HepG2 (cell line): Measurements from ENCODE around the gene KCNQ5. TPM values are rescaled to one million over a fixed set of nuclear protein-coding genes. Genes with fewer than 3 reads are reported as not detected.

Experiments
- ATAC-seq: fragments of 200-7000 bp; cut with Tn5 transposase; 3 replicates; pipeline ENCODE4 v1.9.1; 2020; ENCODE audit warnings: mild to moderate bottlenecking, moderate library complexity
- BruUV-seq: library from RNA; stranded (reverse); fragments of 400-500 nt; replicated peaks from 2 replicates; lab custom pipeline; 2021; lab: Mats Ljungman, UMichigan
- CTCF ChIA-PET: fragments of 300-600 bp; formaldehyde crosslinking; extraction: SDS; loops from one replicate; lab custom pipeline; 2021; ENCODE audit warnings: low total read pairs, inconsistent platforms, low intra/inter-chr PET ratio; lab: Yijun Ruan, JAX
- POLR2A ChIA-PET: fragments of 350-600 bp; sonication (Branson Sonifier 250); formaldehyde crosslinking; loops from one replicate; lab custom pipeline; 2020; ENCODE audit warnings: antibody characterized with exemption, inconsistent platforms; lab: Yijun Ruan, JAX
- DNase-seq: peaks from one replicate; pipeline ENCODE4 v3.0.0-alpha.2; 2015; ENCODE audit warnings: low spot score
- FAIRE-seq: peaks from 3 replicates; lab custom pipeline; 2011; peaks lifted over from hg19 to GRCh38; lab: Jason Lieb, UNC
- H2AFZ ChIP-seq: one replicate; pipeline ENCODE4 v1.6.1; 2011; ENCODE audit warnings: low read length, inconsistent platforms
- H3K27ac ChIP-seq: fragments of 300-600 bp; 3 replicates; pipeline ENCODE4 v1.8.0; 2011; ENCODE audit warnings: mixed run types, mild to moderate bottlenecking, mixed read lengths, low read length, inconsistent platforms; ENCODE audit not compliant: insufficient read depth; ENCODE audit errors: extremely low read length
- H3K27me3 ChIP-seq, 2 experiments: fragments of 200-600 bp in 1 of 2; 2 replicates in 1 of 2; 3 replicates in 1 of 2; pipeline versions ENCODE4 v1.6.0 to v1.8.0; 2011; ENCODE audit warnings: low read length in 2 of 2, mild to moderate bottlenecking in 2 of 2, moderate library complexity in 2 of 2, inconsistent platforms in 1 of 2; ENCODE audit not compliant: insufficient read depth in 2 of 2, control insufficient read depth in 1 of 2
- H3K36me3 ChIP-seq, 2 experiments: fragments of 200-600 bp in 1 of 2; replicated peaks in 1 of 2; 2 replicates in 1 of 2; 3 replicates in 1 of 2; pipeline versions ENCODE4 v1.5.1 to v1.8.0; 2011; ENCODE audit warnings: low read length in 2 of 2, inconsistent platforms in 1 of 2; ENCODE audit not compliant: insufficient read depth in 2 of 2, control insufficient read depth in 1 of 2
- H3K4me1 ChIP-seq: 2 replicates; pipeline ENCODE4 v1.5.1; 2012; ENCODE audit warnings: low read length, inconsistent platforms; ENCODE audit not compliant: insufficient read depth
- H3K4me2 ChIP-seq: 2 replicates; pipeline ENCODE4 v1.6.0; 2011; ENCODE audit warnings: low read depth, low read length, inconsistent platforms
- H3K4me3 ChIP-seq, 3 experiments: fragments of 200-600 bp in 1 of 3; sonication (generic), shearing (Covaris generic) in 1 of 3; replicated peaks in 1 of 3; 2 replicates each; pipeline ENCODE4 v1.5.1; 2011 to 2016; ENCODE audit warnings: low read length in 3 of 3, inconsistent platforms in 2 of 3, low read depth in 2 of 3, mild to moderate bottlenecking in 2 of 3, control low read depth in 1 of 3, mixed read lengths in 1 of 3; ENCODE audit not compliant: insufficient read depth in 1 of 3
- H3K79me2 ChIP-seq: one replicate; pipeline ENCODE4 v1.6.1; 2011; ENCODE audit warnings: low read length, inconsistent platforms; ENCODE audit not compliant: insufficient read depth
- H3K9ac ChIP-seq: 2 replicates; pipeline ENCODE4 v1.6.0; 2011; ENCODE audit warnings: mild to moderate bottlenecking, low read depth, low read length, inconsistent platforms; ENCODE audit not compliant: insufficient read depth
- H3K9me3 ChIP-seq: 2 replicates; pipeline ENCODE4 v1.5.1; 2012; ENCODE audit warnings: mild to moderate bottlenecking, low read length
- H4K20me1 ChIP-seq: 2 replicates; pipeline ENCODE4 v1.6.0; 2011; ENCODE audit warnings: inconsistent platforms, mild to moderate bottlenecking, low read length, moderate library complexity; ENCODE audit not compliant: insufficient read depth
- AFF4 ChIP-seq: sonication (generic); formaldehyde crosslinking; IDR thresholded peaks from 2 replicates; pipeline ENCODE4 v1.4.0; 2020; ENCODE audit warnings: missing genetic modification reagents
- EED ChIP-seq: sonication (generic); formaldehyde crosslinking; IDR thresholded peaks from 2 replicates; pipeline ENCODE4 v1.5.0; 2020; ENCODE audit warnings: mild to moderate bottlenecking, missing genetic modification reagents
- TSC22D2 ChIP-seq: sonication (generic); formaldehyde crosslinking; IDR thresholded peaks from 2 replicates; pipeline ENCODE4 v1.5.1; 2020; ENCODE audit warnings: missing genetic modification reagents, mild to moderate bottlenecking, borderline replicate concordance
- ZBTB44 ChIP-seq: sonication (generic); formaldehyde crosslinking; IDR thresholded peaks from 2 replicates; pipeline ENCODE4 v1.4.0; 2020; ENCODE audit warnings: missing genetic modification reagents
- ZNF572 ChIP-seq: sonication (generic); formaldehyde crosslinking; IDR thresholded peaks from 2 replicates; pipeline ENCODE4 v1.5.1; 2020; ENCODE audit warnings: mild to moderate bottlenecking, missing genetic modification reagents
- WGBS: methylation state at CpG from one replicate; pipeline ENCODE4 v1.1.6; 2017; ENCODE audit warnings: low lambda C conversion rate; 5-methylcytosine and 5-hydroxymethylcytosine counted together
- in situ Hi-C: cut with HindIII; loops from 2 replicates; pipeline ENCODE4 v1.10.0; 2017; ENCODE audit warnings: low pct_unique_long_range_greater_than_20kb; ENCODE audit not compliant: extremely low pct_ligation_motif_present
- intact Hi-C: fragments of 100-400 bp; cut with micrococcal nuclease; formaldehyde crosslinking; loops from one replicate; pipeline ENCODE4 v1.10.0; 2022; ENCODE audit not compliant: unreplicated experiment
- polyA plus RNA-seq, 8 experiments: library from polyadenylated mRNA; depleted of rRNA in 3 of 8; stranded (reverse) in 7 of 8; unstranded in 1 of 8; fragments of >200 nt; fragmentation: Illumina TruSeq in 4 of 8; extraction: Trizol in 4 of 8; gene quantifications; 2 replicates each; pipeline versions ENCODE4 v1.2.1 to v1.2.3, GENCODE V29; 2011 to 2016; ENCODE audit warnings: low read depth in 4 of 8, missing spikeins in 1 of 8, mixed read lengths in 1 of 8; ENCODE audit not compliant: insufficient read depth in 1 of 8
- total RNA-seq, 5 experiments: library from RNA; depleted of rRNA; stranded (reverse); fragments of >200 nt; fragmentation: Illumina TruSeq; extraction: Trizol; gene quantifications; 2 replicates each; pipeline ENCODE4 v1.2.3, GENCODE V29; 2016; ENCODE audit warnings: low read depth in 1 of 5

The KCNQ5 gene
- total and polyA plus RNA-seq, 2 of the 13 experiments (the other 11 are each of a cell fraction or from before 2014, with no cell fraction given) = 0.04 TPM; not detected in 1

GRCh38 chr6:73074175-73074574 lies 452.3 kb downstream of the KCNQ5 start:
- Histone ChIP-seq H2AFZ (no peak overlapping the region), H3K27me3 (no peaks in the 10 kb centered on the region), H3K9me3 (no peaks in the 10 kb centered on the region), H3K79me2 (no peaks in the 10 kb centered on the region), H3K4me1 (no peaks in the 10 kb centered on the region), H3K27ac (no peak overlapping the region), H3K4me3 (no peak overlapping the region), H3K36me3 (no peaks in the 10 kb centered on the region), H4K20me1 (no peaks in the 10 kb centered on the region), H3K9ac (no peak overlapping the region), H3K4me2 (no peak overlapping the region)
- no peak for TF ChIP-seq EED (CRISPR knock-in tag)
- TF ChIP-seq ZBTB44 (CRISPR knock-in tag) = no peak
- TF ChIP-seq ZNF572 (CRISPR knock-in tag) = no peak
- TF ChIP-seq TSC22D2 (CRISPR knock-in tag) = no peak
- no peak for TF ChIP-seq AFF4 (CRISPR knock-in tag)
- intact Hi-C loops = no loop called here
- no peak for ATAC-seq
- no TSS peak for BruUV-seq
- WGBS = 0% methylated on average over 1 of the region's 1 CpG
- CTCF ChIA-PET = no interaction called here
- no peak for DNase-seq
- in situ Hi-C loops = no loop called here
- POLR2A ChIA-PET = no interaction called here
- no peak for FAIRE-seq
